GM23338 (cell line): ENCODE results near the gene SACM1L. TPM values are rescaled to one million over a fixed set of nuclear protein-coding genes. Genes with fewer than 3 reads are reported as not detected.
A peak's percentile ranks its signal among the peaks of the same experiment; 100 is the strongest.
"Not testable (repeated sequence)": the region's sequence is repeated elsewhere in the genome, so short reads cannot be mapped to it uniquely, and the experiment has no call there.

ENCODE experiments used
- ATAC-seq: fragments of 200-7000 bp; cut with Tn5 transposase; 3 replicates; pipeline ENCODE4 v1.9.1; 2020
- DNase-seq: peaks from one replicate; pipeline ENCODE4 v3.0.0-alpha.2; 2015; ENCODE audit warnings: low spot score
- H2AFZ ChIP-seq: fragments of 200-600 bp; sonication (generic); 2 replicates; pipeline ENCODE4 v1.8.0; 2016; ENCODE audit warnings: antibody characterized with exemption, mild to moderate bottlenecking, moderate library complexity
- H3F3A ChIP-seq: fragments of 200-600 bp; sonication (generic); replicated peaks from 2 replicates; pipeline ENCODE4 v1.8.0; 2017; ENCODE audit warnings: antibody characterized with exemption, mixed run types, low read depth
- H3K27ac ChIP-seq: fragments of 200-600 bp; sonication (generic); 2 replicates; pipeline ENCODE4 v1.6.1; 2016; ENCODE audit warnings: low read depth
- H3K27me3 ChIP-seq: fragments of 200-600 bp; sonication (generic); 2 replicates; pipeline ENCODE4 v1.8.0; 2016; ENCODE audit warnings: mild to moderate bottlenecking, mixed run types, moderate library complexity; ENCODE audit not compliant: insufficient read depth
- H3K36me3 ChIP-seq: fragments of 200-600 bp; sonication (generic); 2 replicates; pipeline ENCODE4 v1.8.0; 2016; ENCODE audit warnings: mild to moderate bottlenecking; ENCODE audit not compliant: insufficient read depth
- H3K4me1 ChIP-seq: fragments of 200-600 bp; sonication (generic); 2 replicates; pipeline ENCODE4 v1.8.0; 2016; ENCODE audit warnings: mild to moderate bottlenecking, moderate library complexity; ENCODE audit not compliant: insufficient read depth
- H3K4me2 ChIP-seq: fragments of 200-600 bp; sonication (generic); 2 replicates; pipeline ENCODE4 v1.7.1; 2017; ENCODE audit warnings: mixed run types
- H3K4me3 ChIP-seq: fragments of 200-600 bp; sonication (generic); 2 replicates; pipeline ENCODE4 v1.6.1; 2016; ENCODE audit warnings: mixed run types
- H3K79me2 ChIP-seq: fragments of 200-600 bp; sonication (generic); replicated peaks from 2 replicates; pipeline ENCODE4 v1.8.0; 2017; ENCODE audit warnings: mild to moderate bottlenecking; ENCODE audit not compliant: insufficient read depth
- H3K9me2 ChIP-seq: fragments of 200-600 bp; sonication (generic); 2 replicates; pipeline ENCODE4 v1.8.0; 2017; ENCODE audit not compliant: insufficient read depth
- H4K20me1 ChIP-seq: fragments of 200-600 bp; sonication (generic); replicated peaks from 2 replicates; pipeline ENCODE4 v1.8.0; 2017; ENCODE audit warnings: mild to moderate bottlenecking; ENCODE audit not compliant: insufficient read depth
- H3K27ac Mint-ChIP-seq: 2 replicates; pipeline ENCODE4 v1.8.0; 2020; ENCODE audit warnings: inconsistent platforms, mild to moderate bottlenecking, moderate library complexity, mixed read lengths
- H3K27me3 Mint-ChIP-seq: 3 replicates; pipeline ENCODE4 v1.8.0; 2022; ENCODE audit warnings: low read depth, mild to moderate bottlenecking, moderate library complexity, mixed read lengths, inconsistent platforms; ENCODE audit not compliant: insufficient read depth, poor library complexity
- H3K36me3 Mint-ChIP-seq: 3 replicates; pipeline ENCODE4 v1.8.0; 2021; ENCODE audit warnings: low read depth, mild to moderate bottlenecking, inconsistent platforms, moderate library complexity, mixed read lengths
- H3K4me1 Mint-ChIP-seq: 3 replicates; pipeline ENCODE4 v1.8.0; 2020; ENCODE audit warnings: mild to moderate bottlenecking, inconsistent platforms, mixed read lengths
- H3K4me3 Mint-ChIP-seq: 3 replicates; pipeline ENCODE4 v1.8.0; 2021; ENCODE audit warnings: moderate library complexity, mild to moderate bottlenecking, inconsistent platforms, mixed read lengths
- H3K9me3 Mint-ChIP-seq: 3 replicates; pipeline ENCODE4 v1.8.0; 2020; ENCODE audit warnings: moderate library complexity, mild to moderate bottlenecking, inconsistent platforms, mixed read lengths
- EZH2phosphoT487 ChIP-seq: fragments of 200-600 bp; sonication (generic); IDR thresholded peaks from one replicate; pipeline ENCODE4 v1.8.1; 2018; ENCODE audit warnings: antibody characterized with exemption; ENCODE audit not compliant: unreplicated experiment
- POLR2AphosphoS5 ChIP-seq: IDR thresholded peaks from 2 replicates; pipeline ENCODE4 v1.6.1; 2016; ENCODE audit warnings: antibody characterized with exemption, low read depth
- STAT1 ChIP-seq: IDR thresholded peaks from one replicate; pipeline ENCODE4 v1.6.1; 2016; ENCODE audit warnings: antibody characterized with exemption; ENCODE audit not compliant: unreplicated experiment
- ZNF331 ChIP-seq: fragments of 250-450 bp; sonication (Bioruptor Pico); IDR thresholded peaks from 2 replicates; pipeline ENCODE4 v1.5.0; 2020; ENCODE audit warnings: low read depth, mild to moderate bottlenecking, moderate library complexity
- polyA plus RNA-seq: library from polyadenylated mRNA; unstranded; fragments of >200 nt; fragmentation: Nextera tagmentation; extraction: Ambion mirVana; gene quantifications from 2 replicates; pipeline ENCODE4 v1.2.1, GENCODE V29; 2016
- total RNA-seq: library from RNA; depleted of rRNA; stranded (reverse); fragments of >200 nt; shearing (Covaris generic); gene quantifications from 2 replicates; pipeline ENCODE4 v1.2.3, GENCODE V29; 2014
- TF ChIP-seq, protein P1 (sequence below): fragments of 250-450 bp; sonication (Bioruptor Pico); IDR thresholded peaks from 2 replicates; pipeline ENCODE4 v1.5.0; 2020; ENCODE audit warnings: mild to moderate bottlenecking, moderate library complexity

Gene SACM1L
- total and polyA plus RNA-seq, 2 experiments from 2014 or later: 43.5 to 97.8 TPM

DNA sequence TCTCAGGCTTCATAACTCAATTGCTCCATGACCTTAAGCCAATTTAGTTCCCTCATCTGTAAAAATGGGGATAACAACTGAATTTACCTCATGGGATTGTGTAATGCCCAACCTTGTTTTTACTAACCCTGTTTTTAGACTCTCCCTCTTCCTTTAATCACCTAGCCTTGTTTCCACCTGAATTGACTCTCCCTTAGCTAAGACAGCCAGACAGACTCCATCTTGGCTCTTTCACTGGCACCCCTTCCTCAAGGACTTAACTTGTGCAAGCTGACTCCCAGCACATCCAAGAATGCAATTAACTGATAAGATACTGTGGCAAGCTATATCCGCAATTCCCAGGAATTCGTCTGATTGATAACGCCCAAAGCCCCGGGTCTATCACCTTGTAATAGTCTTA is 3.5 kb upstream of the SACM1L start:
- H3K27me3 Mint-ChIP-seq, H3F3A ChIP-seq, H2AFZ ChIP-seq, H3K36me3 ChIP-seq, ATAC-seq, H3K9me2 ChIP-seq, DNase-seq, H3K4me3 ChIP-seq, H3K27me3 ChIP-seq, H4K20me1 ChIP-seq: not testable (repeated sequence)
- Mint-ChIP-seq H3K4me3 (peak overlapping the region; percentile 13; the same call in 1 of the 3 replicates), H3K27ac (peak overlapping the region; percentile 85), H3K9me3 (peaks cover 16% of the 10 kb centered on the region), H3K4me1 (peaks cover 33% of the 10 kb centered on the region), H3K36me3 (peaks cover 32% of the 10 kb centered on the region)
- Histone ChIP-seq H3K4me1 (peaks cover 23% of the 10 kb centered on the region), H3K27ac (peak overlapping the region; percentile 75), H3K79me2 (peaks cover 12% of the 10 kb centered on the region), H3K4me2 (peak overlapping the region; percentile 47)

DNA sequence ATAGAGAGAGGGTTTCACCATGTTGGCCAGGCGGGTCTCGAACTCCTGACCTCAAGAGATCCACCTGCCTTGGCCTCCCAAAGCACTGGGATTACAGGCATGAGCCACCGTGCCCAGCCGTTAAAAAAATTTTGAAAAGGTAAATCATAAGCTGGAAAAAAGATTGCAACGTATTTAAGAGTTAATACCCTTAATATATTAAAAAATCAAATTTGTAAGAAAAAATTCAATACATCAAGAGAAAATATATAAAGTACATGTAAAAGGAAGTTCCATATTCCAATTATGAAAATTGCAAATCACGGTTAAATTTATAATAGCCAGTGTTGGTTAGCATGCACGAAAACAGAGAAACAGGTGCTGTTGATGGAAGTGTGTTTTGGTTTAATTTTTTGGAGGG is 2.3 kb upstream of the SACM1L start:
- Histone ChIP-seq H3K79me2 (peaks cover 24% of the 10 kb centered on the region), H3K36me3 (no peaks in the 10 kb centered on the region), H3K27ac (no peak overlapping the region), H3K9me2 (no peaks in the 10 kb centered on the region), H2AFZ (no peak overlapping the region), H3K27me3 (no peaks in the 10 kb centered on the region), H3K4me3 (no peak overlapping the region), H4K20me1 (no peaks in the 10 kb centered on the region), H3K4me2 (no peak overlapping the region), H3K4me1 (peaks cover 32% of the 10 kb centered on the region), H3F3A (no peaks in the 10 kb centered on the region)
- no peak for TF ChIP-seq STAT1
- no peak for TF ChIP-seq EZH2phosphoT487
- TF ChIP-seq POLR2AphosphoS5: no peak
- TF ChIP-seq, protein P1, sequence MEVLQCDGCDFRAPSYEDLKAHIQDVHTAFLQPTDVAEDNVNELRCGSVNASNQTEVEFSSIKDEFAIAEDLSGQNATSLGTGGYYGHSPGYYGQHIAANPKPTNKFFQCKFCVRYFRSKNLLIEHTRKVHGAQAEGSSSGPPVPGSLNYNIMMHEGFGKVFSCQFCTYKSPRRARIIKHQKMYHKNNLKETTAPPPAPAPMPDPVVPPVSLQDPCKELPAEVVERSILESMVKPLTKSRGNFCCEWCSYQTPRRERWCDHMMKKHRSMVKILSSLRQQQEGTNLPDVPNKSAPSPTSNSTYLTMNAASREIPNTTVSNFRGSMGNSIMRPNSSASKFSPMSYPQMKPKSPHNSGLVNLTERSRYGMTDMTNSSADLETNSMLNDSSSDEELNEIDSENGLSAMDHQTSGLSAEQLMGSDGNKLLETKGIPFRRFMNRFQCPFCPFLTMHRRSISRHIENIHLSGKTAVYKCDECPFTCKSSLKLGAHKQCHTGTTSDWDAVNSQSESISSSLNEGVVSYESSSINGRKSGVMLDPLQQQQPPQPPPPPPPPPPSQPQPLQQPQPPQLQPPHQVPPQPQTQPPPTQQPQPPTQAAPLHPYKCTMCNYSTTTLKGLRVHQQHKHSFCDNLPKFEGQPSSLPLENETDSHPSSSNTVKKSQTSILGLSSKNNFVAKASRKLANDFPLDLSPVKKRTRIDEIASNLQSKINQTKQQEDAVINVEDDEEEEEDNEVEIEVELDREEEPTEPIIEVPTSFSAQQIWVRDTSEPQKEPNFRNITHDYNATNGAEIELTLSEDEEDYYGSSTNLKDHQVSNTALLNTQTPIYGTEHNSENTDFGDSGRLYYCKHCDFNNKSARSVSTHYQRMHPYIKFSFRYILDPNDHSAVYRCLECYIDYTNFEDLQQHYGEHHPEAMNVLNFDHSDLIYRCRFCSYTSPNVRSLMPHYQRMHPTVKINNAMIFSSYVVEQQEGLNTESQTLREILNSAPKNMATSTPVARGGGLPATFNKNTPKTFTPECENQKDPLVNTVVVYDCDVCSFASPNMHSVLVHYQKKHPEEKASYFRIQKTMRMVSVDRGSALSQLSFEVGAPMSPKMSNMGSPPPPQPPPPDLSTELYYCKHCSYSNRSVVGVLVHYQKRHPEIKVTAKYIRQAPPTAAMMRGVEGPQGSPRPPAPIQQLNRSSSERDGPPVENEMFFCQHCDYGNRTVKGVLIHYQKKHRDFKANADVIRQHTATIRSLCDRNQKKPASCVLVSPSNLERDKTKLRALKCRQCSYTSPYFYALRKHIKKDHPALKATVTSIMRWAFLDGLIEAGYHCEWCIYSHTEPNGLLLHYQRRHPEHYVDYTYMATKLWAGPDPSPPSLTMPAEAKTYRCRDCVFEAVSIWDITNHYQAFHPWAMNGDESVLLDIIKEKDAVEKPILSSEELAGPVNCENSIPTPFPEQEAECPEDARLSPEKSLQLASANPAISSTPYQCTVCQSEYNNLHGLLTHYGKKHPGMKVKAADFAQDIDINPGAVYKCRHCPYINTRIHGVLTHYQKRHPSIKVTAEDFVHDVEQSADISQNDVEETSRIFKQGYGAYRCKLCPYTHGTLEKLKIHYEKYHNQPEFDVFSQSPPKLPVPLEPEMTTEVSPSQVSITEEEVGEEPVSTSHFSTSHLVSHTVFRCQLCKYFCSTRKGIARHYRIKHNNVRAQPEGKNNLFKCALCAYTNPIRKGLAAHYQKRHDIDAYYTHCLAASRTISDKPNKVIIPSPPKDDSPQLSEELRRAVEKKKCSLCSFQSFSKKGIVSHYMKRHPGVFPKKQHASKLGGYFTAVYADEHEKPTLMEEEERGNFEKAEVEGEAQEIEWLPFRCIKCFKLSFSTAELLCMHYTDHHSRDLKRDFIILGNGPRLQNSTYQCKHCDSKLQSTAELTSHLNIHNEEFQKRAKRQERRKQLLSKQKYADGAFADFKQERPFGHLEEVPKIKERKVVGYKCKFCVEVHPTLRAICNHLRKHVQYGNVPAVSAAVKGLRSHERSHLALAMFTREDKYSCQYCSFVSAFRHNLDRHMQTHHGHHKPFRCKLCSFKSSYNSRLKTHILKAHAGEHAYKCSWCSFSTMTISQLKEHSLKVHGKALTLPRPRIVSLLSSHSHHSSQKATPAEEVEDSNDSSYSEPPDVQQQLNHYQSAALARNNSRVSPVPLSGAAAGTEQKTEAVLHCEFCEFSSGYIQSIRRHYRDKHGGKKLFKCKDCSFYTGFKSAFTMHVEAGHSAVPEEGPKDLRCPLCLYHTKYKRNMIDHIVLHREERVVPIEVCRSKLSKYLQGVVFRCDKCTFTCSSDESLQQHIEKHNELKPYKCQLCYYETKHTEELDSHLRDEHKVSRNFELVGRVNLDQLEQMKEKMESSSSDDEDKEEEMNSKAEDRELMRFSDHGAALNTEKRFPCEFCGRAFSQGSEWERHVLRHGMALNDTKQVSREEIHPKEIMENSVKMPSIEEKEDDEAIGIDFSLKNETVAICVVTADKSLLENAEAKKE: no peak
- no peak for TF ChIP-seq ZNF331 (CRISPR knock-in tag)
- Mint-ChIP-seq H3K27me3 (peaks cover 9% of the 10 kb centered on the region), H3K4me3 (peak overlapping the region; percentile 19; the same call in 1 of the 3 replicates), H3K36me3 (peaks cover 31% of the 10 kb centered on the region), H3K9me3 (peaks cover 16% of the 10 kb centered on the region), H3K4me1 (peaks cover 43% of the 10 kb centered on the region), H3K27ac (no peak overlapping the region)
- no peak for ATAC-seq
- DNase-seq: no peak
